Osteocyte (in vitro differentiated cells): ENCODE data around the gene NTRK2. TPM values are rescaled to one million over a fixed set of nuclear protein-coding genes. Genes with fewer than 3 reads are reported as not detected.
A peak's percentile ranks its signal among the peaks of the same experiment; 100 is the strongest.

ENCODE experiments used
- DNase-seq: peaks from one replicate; pipeline ENCODE4 v3.0.0; 2021; ENCODE audit warnings: mixed read lengths; ENCODE audit not compliant: unreplicated experiment; ENCODE audit errors: extremely low spot score
- H3K27ac Mint-ChIP-seq: one replicate; pipeline ENCODE4 v1.8.0; 2021; ENCODE audit warnings: mild to moderate bottlenecking, mixed read lengths; ENCODE audit not compliant: unreplicated experiment
- H3K27me3 Mint-ChIP-seq: one replicate; pipeline ENCODE4 v1.8.0; 2021; ENCODE audit warnings: mixed read lengths; ENCODE audit not compliant: unreplicated experiment
- H3K36me3 Mint-ChIP-seq: one replicate; pipeline ENCODE4 v1.8.0; 2021; ENCODE audit warnings: mixed read lengths; ENCODE audit not compliant: unreplicated experiment
- H3K4me1 Mint-ChIP-seq: one replicate; pipeline ENCODE4 v1.8.0; 2021; ENCODE audit warnings: mixed read lengths; ENCODE audit not compliant: unreplicated experiment
- H3K4me3 Mint-ChIP-seq: one replicate; pipeline ENCODE4 v1.8.0; 2021; ENCODE audit warnings: mild to moderate bottlenecking, moderate library complexity, mixed read lengths; ENCODE audit not compliant: unreplicated experiment
- H3K9me3 Mint-ChIP-seq: one replicate; pipeline ENCODE4 v1.8.0; 2021; ENCODE audit warnings: mixed read lengths; ENCODE audit not compliant: unreplicated experiment
- total RNA-seq: library from RNA; stranded (reverse); gene quantifications from 2 replicates; pipeline ENCODE4 v1.2.1, GENCODE V29; 2021
- TF ChIP-seq, protein P1 (sequence below): fragments of 200-600 bp; sonication (generic); IDR thresholded peaks from 2 replicates; pipeline ENCODE4 v1.5.0; 2021; ENCODE audit warnings: antibody characterized with exemption, mild to moderate bottlenecking, moderate library complexity

The NTRK2 gene
- total RNA-seq, 1 donor from 2014 or later: 29.4 TPM

DNA sequence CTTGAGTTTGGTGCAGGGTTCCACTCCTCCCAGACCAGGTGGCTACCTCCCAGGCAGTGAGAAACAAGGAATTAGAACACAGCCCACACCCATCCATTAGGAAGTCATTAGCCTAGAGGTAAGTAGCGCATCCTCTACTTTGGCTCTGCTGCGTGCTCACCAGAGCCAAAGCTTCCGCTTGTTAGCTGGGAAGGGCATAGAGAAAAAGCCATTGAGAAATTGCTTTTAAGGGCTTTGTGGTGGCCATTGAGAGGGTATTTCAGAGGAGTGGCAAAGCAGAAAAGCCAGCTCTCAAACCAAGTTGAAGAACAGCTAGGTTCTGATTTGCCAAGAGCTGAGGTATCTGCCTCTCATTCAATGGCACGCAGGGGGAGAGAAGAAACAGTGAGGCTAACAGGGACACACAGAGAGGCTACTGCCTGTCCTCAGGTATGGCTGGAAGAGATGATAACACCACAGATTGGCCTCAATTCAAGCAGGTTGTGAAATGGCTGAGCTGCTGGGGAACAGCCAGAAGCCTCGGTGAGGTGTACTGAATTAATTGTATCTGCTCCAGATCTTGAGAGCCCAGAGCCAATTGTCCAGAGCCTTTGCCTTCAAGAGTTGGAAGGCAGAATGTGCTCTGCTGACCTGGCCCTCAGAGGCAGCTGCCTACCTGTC lies 119.4 kb downstream of the NTRK2 start:
- DNase-seq: no peak
- peaks cover 39% of the 10 kb centered on the region for H3K4me1 Mint-ChIP-seq
- H3K4me3 Mint-ChIP-seq: no peak overlapping the region
- peaks cover 12% of the 10 kb centered on the region for H3K9me3 Mint-ChIP-seq
- peaks cover 4% of the 10 kb centered on the region for H3K36me3 Mint-ChIP-seq
- TF ChIP-seq, protein P1, sequence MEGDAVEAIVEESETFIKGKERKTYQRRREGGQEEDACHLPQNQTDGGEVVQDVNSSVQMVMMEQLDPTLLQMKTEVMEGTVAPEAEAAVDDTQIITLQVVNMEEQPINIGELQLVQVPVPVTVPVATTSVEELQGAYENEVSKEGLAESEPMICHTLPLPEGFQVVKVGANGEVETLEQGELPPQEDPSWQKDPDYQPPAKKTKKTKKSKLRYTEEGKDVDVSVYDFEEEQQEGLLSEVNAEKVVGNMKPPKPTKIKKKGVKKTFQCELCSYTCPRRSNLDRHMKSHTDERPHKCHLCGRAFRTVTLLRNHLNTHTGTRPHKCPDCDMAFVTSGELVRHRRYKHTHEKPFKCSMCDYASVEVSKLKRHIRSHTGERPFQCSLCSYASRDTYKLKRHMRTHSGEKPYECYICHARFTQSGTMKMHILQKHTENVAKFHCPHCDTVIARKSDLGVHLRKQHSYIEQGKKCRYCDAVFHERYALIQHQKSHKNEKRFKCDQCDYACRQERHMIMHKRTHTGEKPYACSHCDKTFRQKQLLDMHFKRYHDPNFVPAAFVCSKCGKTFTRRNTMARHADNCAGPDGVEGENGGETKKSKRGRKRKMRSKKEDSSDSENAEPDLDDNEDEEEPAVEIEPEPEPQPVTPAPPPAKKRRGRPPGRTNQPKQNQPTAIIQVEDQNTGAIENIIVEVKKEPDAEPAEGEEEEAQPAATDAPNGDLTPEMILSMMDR: no peak
- no peaks in the 10 kb centered on the region for H3K27me3 Mint-ChIP-seq
- H3K27ac Mint-ChIP-seq: no peak overlapping the region

DNA sequence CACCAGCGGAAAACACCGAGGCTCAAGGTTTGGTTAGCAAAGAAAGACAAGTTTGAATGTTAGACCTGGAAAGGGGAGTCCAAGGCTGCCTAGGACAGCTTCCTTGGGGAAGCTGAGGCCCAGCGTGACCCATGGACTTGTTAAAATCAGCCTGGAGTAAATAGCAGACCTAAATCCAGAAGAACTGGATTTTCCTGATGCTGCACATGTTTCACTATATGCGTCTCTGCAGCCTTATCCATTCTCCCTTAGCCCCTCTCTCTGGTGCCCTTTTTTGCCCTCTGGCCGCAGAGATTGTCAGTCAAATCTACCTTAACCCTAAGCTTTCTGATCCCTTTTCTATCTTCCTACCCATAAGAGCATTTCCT lies 119.9 kb downstream of the NTRK2 start:
- no peak overlapping the region for H3K4me3 Mint-ChIP-seq

DNA sequence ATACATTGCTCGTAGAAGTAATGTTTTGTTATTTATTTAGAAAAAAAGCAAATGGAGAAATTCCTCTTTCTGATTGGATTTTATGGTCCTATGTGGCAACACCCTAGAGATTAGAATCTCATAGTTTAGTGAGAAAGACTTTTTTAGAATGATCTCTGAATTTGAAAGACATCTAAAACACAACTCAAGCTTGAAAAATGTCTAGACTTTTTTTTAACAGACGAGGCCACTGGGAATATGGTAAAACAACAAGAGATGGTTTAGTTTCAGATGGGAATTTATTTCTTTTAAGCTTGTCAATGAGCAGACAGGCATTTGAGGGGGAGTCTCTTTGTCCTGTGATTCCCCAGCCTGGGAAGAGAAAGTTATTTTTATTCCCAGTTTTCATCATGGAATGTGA lies 122.1 kb downstream of the NTRK2 start:
- no peaks in the 10 kb centered on the region for H3K27me3 Mint-ChIP-seq
- peak overlapping the region; percentile 91 for H3K27ac Mint-ChIP-seq
- H3K9me3 Mint-ChIP-seq: peaks cover 12% of the 10 kb centered on the region
- DNase-seq: no peak
- peak overlapping the region; percentile 38 for H3K4me3 Mint-ChIP-seq
- peaks cover 4% of the 10 kb centered on the region for H3K36me3 Mint-ChIP-seq
- TF ChIP-seq, protein P1: no peak
- peaks cover 48% of the 10 kb centered on the region for H3K4me1 Mint-ChIP-seq

More for the DNA sequence above, 119.9 kb downstream of the NTRK2 start:
- no peaks in the 10 kb centered on the region for H3K27me3 Mint-ChIP-seq
- peaks cover 41% of the 10 kb centered on the region for H3K4me1 Mint-ChIP-seq
- peaks cover 4% of the 10 kb centered on the region for H3K36me3 Mint-ChIP-seq
- no peak for DNase-seq
- H3K27ac Mint-ChIP-seq: no peak overlapping the region
- H3K9me3 Mint-ChIP-seq: peaks cover 12% of the 10 kb centered on the region
- TF ChIP-seq, protein P1: no peak

DNA sequence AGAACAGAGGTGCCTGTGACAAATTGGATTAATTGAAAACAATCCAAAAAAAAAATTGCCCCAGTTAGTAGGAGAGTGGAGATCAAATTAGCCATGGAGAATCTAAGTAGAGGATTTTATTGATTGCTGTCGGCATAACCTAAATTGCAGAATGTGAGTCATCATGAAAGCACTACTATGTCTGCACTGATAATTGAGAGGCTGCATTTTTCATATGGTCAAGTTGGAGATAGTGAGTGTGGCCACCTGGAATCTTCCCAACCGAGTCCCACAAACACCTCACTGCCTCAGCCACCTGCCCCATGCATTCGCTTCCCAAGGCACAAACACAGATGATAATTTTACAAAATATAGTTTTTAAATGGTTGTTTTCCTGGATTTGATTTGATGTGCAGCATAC lies 123.7 kb downstream of the NTRK2 start:
- TF ChIP-seq, protein P1: no peak
- Mint-ChIP-seq H3K27ac (peak overlapping the region; percentile 91), H3K36me3 (peaks cover 4% of the 10 kb centered on the region), H3K9me3 (peaks cover 12% of the 10 kb centered on the region), H3K27me3 (no peaks in the 10 kb centered on the region), H3K4me3 (no peak overlapping the region), H3K4me1 (peaks cover 48% of the 10 kb centered on the region)
- no peak for DNase-seq

DNA sequence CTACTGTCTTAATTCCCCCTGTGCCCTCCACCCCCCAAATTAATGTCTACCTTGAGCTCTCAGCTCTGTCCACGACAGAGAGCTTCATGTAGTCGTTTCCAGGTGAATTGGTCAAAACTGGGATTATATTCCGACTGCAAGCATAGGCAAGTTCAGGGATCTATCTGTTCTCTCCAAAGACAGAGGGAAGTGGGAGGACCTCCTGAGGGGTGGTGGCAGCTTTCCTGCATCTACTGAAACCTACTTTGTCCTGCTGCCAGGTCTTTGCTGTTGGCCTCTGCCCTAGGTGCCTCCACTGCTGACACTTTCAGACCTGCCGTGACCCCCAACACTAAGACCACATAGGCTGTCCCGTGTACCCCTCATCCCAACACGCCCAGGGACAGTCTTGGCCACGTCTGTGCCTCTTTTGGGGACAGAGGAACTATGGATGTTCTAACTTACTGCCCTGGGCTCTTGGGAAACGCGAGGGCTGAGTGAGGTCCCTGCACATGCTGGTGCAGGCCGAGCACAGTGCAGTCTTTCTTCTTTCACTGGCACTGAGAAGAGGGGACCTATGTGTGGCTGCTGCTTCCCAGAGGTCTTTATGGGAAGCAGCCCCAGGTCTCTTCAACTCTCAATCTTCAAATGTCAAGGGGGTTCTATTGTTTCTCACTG lies 125.6 kb downstream of the NTRK2 start:
- Mint-ChIP-seq H3K9me3 (peaks cover 12% of the 10 kb centered on the region), H3K36me3 (peaks cover 2% of the 10 kb centered on the region), H3K4me1 (peaks cover 44% of the 10 kb centered on the region), H3K4me3 (no peak overlapping the region), H3K27ac (no peak overlapping the region), H3K27me3 (no peaks in the 10 kb centered on the region)
- TF ChIP-seq, protein P1: no peak
- no peak for DNase-seq
